GM19328 (cell line): Measurements from ENCODE around the gene PML.

ENCODE experiments used
- ATAC-seq: cut with Tn5 transposase; IDR thresholded peaks from one replicate; pipeline ENCODE4 v1.9.1; 2021; ENCODE audit warnings: mild to moderate bottlenecking, moderate library complexity; ENCODE audit not compliant: unreplicated experiment

Gene PML

DNA sequence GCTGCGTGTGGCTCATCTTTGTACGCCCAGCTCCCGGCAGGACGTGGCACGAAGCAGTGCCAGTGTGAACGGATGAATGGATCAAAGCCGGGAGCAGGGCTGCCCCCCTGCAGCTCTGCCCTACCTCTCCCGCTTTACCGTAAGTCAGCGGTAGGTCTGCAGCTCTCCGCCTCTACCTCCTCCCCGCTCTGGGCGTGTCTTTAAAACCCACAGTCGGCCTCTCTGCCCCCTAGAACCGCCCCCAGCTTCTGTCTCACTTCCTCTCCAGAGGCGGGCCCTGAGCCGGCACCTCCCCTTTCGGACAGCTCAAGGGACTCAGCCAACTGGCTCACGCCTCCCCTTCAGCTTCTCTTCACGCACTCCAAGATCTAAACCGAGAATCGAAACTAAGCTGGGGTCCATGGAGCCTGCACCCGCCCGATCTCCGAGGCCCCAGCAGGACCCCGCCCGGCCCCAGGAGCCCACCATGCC lies at the start of gene PML:
Gene PML, plus strand, starts transcription at position 304 of the 471 bp plus-strand sequence. Its CDS starts 97 bp downstream, at position 401.
- ATAC-seq: peak; percentile 72

GRCh38 chr15:73945130-73945508 lies 49.4 kb upstream of the PML start:
- no peak for ATAC-seq

GRCh38 chr15:73946046-73946721 lies 48.3 kb upstream of the PML start:
- no peak for ATAC-seq

DNA sequence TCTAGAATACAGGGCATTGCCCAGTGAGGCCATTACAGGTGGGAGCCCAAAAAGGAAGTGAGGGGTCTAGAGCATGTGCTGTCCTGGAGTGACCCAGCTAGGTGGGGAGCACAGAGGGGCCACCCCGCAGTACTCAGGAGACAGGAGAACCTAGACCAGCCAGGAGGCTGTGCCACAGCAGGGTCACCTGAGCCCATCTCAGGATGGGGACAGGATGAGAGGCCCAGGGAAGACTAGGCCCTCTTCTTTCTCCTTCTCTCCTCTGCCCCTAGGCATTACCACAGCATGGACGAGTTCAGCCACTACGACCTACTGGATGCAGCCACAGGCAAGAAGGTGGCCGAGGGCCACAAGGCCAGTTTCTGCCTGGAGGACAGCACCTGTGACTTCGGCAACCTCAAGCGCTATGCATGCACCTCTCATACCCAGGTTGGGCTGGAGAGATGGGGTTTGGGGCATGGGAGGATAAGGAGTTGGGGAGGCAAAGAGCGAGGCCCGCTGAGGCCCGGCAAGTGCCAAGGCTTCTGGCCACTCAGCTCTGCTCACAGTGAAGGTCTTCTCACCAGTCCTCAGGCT lies 47.6 kb upstream of the PML start:
- no peak for ATAC-seq

- ATAC-seq: no peak
These were observed 46.9 kb upstream of the PML start for GRCh38 chr15:73947651-73948050.

GRCh38 chr15:73948396-73948795 lies 46.1 kb upstream of the PML start:
- ATAC-seq: no peak

DNA sequence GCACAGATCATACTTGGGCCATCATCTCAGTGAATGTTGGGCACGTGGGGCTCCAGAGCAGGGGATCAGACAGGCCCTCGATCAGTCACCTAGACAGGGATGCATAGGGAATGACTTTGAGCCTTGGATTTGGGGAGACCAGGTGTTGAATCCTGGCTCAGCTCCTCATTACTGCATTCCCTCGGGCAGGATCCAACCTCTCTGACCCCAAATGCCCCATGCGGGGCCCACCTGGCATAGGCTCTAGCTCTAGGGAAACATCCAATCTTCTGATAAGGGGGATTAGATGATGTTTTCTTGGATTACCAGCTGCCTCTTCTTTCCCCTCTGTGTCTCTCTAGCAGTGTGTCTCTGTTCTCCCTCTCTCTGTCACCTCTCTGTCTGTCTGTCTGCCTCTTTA lies 45.5 kb upstream of the PML start:
- ATAC-seq: no peak

GRCh38 chr15:73949496-73949895 lies 45.0 kb upstream of the PML start:
- ATAC-seq: no peak

DNA sequence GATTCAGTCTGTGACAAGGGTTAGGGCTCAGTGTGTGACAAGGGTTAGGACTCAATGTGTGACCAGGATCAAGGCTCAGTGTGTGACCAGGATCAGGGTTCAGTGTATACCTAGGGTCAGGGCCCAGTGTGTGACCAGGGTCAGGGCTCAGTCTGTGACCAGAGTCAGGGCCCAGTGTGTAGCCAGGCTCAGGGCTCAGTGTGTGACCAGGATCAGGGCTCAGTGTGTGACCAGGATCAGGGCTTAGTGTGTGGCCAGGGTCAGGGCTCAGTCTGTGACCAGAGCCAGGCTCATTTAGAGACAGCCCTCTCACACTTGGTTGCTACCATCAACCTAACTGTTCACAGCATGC lies 44.1 kb upstream of the PML start:
- ATAC-seq: no peak

- ATAC-seq: no peak
These were observed 43.5 kb upstream of the PML start for GRCh38 chr15:73950831-73951561.

- no peak for ATAC-seq
These were observed 42.9 kb upstream of the PML start for GRCh38 chr15:73951601-73952000.

DNA sequence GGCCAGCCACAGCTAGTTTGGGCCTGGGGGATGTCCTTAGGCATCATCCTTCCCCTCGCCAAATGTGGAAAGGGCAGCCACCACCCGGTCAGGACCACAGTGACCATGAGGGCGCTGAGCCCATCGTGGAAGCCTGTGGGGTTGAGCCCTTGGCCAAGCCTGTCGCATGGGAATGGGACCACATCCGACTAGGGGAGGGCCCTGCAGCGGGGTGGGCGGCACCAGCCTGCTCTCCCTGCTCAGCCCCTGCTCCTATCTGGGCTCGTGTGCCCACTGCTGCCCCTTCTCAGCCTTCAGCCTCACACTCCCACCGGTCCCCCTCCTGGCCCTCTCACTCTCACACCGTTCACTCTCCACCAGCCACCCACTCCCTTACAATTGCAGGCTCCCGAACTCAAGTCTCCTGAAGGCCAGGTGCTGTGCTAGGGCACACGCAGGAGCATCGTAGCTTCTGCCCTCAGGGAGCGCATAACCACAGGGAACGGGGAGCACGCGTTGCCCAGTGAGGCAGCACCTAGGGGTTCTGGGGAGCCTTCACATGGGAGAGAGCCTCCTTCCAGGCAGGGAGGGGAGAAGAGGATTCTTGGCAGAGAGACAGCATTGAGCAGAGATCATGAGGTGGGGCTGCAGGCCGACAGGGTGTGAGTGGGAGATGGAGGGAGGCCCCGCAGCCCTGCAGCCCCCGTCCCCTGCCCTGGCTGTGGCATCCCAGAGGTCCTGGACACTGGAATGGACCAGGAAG lies 42.2 kb upstream of the PML start:
- no peak for ATAC-seq

DNA sequence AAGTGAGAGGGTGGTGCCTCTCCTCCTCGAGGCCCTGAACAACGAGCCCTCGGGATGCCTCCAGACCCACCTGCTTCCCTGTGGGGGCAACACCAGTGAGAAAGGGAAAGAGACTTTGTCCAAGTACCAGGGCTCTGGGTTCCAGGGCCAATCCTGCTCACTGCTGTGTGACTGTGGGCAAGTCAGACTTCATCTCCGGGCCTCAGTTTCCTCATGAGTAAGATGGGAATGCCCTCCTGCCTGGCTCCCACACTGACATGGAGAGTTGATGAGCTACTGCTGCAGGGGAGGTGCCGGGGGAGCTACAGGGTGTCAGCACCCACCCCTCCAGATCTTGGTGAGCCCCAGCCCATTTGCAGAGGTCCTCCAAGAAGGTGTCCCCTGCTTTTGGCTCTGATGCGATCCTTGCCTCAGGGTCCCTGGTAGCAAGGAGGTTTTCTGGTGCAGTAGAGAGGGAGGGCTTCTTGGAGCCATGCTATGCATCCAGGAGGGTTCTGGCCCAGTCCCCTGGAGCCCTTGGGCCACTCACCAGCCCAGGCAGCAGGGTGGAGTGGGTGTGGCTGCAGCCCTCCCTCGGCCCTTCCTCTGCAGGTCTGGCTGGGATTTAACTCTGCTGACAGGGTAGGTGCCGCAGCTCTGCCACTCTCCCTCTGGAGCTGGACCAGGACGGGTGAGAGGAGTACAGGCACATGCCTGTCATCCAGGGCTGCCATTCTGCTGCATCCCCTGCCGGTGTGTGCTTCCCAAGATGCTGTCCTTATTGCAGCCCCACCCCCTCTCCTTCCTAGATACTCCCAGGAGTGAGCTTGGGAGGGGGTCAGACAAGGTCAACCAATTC lies 41.4 kb upstream of the PML start:
- ATAC-seq: no peak

- no peak for ATAC-seq
These were observed 40.0 kb upstream of the PML start for GRCh38 chr15:73954188-73955145.

GRCh38 chr15:73955326-73955725 lies 39.2 kb upstream of the PML start:
- ATAC-seq: no peak

DNA sequence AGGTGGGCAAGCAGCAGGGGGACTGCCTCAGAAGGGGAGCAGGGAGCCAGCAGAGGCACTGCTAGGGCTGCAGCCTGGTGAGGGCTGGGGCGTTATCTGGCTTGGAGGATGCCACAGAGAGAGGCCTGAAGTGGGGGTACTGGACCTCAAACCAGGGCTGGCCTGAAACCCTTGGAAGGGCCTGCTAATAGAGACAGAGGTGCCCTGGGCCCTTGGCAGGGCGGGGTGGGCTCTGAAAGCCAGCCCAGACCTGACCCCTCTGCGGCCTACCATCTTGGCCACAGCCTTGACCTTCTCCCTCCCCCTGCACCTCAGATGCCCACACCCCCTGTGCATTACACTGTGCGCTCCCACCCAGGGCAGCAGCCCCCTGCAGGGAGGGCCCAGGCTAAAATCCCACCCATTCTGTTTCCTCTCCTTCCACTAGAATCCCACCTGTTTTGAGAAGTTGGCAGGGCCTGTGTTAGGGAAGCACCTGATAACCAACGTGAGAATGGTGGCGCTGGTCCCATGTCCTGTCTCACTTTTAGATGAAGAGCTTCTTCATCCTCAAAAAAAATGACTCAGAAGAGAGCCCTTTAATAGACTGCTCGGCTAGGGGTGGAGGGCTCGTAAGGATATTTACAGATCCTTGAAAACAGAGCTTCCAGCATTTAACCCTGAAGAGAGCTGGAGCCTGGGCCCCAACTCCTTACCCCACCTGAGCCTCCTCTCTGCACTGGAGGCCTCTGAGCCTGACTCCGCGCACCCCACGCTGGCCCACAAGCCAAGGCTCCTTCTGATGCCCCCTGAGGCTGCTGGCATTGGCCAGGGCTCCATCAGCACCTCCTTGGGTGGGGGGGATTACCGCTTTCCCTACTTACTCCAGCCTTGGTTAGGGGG lies 38.4 kb upstream of the PML start:
- no peak for ATAC-seq

GRCh38 chr15:73956743-73957135 lies 37.8 kb upstream of the PML start:
- no peak for ATAC-seq

DNA sequence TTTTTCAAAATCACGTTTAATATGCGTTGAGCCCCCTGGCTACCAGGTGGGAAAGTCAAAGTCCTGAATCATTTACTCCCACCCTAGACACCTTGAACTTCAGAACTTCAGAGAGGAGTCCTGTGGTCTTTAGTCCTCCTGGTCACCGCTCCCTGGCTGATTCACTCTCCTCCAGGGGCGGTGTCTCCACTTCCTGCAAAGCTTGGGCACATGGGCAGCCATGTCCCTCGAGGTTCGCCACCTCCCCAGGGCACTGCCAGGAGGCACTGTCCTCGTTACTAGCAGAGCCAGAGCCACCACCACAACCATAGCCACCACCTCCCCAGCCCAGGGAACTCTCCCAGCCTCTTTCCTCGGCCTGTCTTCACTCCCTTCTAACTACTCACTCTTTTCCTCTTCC lies 37.2 kb upstream of the PML start:
- no peak for ATAC-seq

- no peak for ATAC-seq
These were observed 36.7 kb upstream of the PML start for GRCh38 chr15:73957785-73958184.
